HG02610 (cell line): Measurements from ENCODE around the gene MSH2.

Experiments
- ATAC-seq: cut with Tn5 transposase; IDR thresholded peaks from one replicate; pipeline ENCODE4 v1.9.1; 2021; ENCODE audit warnings: mild to moderate bottlenecking, moderate library complexity; ENCODE audit not compliant: unreplicated experiment

Gene MSH2

DNA sequence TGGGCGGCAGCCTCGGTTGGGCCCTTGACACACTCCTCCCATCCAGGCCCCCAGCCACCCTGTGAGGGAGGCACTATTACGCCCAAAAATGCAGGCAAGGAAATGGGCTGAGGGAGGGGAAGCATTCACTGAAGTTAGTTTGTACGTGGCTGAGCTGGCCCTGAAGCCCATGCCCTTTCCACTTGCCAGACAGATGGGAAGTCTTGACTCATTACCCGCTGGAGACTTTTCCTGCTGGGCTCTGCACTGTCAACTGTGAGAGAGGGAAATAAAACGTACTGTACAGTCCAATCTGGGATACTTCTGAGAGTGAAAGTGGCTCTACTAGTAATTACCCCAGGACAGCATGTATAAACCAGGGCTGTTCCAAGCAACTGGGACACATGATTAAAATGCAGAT lies 125.9 kb downstream of the MSH2 start:
- ATAC-seq: no peak

- ATAC-seq: no peak
Measured at GRCh38 chr2:47530105-47530760, 127.3 kb downstream of the MSH2 start.

DNA sequence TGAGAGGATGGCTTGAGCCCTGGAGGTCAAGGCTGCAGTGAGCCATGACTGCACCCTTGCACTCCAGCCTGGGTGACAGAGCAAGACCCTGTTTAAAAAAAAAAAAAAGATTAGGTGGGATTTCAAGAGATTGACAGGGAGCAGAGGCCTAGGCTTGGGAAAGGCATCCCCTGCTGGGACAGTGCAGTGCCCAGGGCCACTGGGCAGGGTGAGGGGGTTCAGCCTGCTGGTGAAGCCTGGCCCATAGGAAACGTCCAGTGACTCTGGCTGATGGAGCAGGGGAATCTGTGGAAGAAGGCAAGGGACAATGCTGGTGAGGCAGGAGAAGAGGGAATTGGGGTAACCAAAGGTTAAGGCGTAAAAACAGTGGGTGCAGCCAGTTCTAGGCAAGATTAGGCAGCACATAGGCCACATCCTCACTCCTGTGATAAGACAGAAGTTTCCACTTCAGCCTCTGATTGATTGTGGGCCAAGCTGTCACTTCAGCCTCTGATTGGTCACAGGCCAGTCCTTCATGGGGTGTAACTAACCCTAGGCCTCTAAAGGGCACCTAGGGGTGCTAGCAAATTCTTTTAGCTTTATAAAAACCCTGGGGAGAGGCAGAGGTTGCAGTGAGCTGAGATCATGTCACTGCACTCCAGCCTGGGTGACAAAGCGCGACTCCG lies 128.6 kb downstream of the MSH2 start:
- no peak for ATAC-seq
